ENCODE measurements around the gene ENTREP3.
"Not testable (repeated sequence)": the region's sequence is repeated elsewhere in the genome, so short reads cannot be mapped to it uniquely, and the experiment has no call there.

ENTREP3 gene

DNA sequence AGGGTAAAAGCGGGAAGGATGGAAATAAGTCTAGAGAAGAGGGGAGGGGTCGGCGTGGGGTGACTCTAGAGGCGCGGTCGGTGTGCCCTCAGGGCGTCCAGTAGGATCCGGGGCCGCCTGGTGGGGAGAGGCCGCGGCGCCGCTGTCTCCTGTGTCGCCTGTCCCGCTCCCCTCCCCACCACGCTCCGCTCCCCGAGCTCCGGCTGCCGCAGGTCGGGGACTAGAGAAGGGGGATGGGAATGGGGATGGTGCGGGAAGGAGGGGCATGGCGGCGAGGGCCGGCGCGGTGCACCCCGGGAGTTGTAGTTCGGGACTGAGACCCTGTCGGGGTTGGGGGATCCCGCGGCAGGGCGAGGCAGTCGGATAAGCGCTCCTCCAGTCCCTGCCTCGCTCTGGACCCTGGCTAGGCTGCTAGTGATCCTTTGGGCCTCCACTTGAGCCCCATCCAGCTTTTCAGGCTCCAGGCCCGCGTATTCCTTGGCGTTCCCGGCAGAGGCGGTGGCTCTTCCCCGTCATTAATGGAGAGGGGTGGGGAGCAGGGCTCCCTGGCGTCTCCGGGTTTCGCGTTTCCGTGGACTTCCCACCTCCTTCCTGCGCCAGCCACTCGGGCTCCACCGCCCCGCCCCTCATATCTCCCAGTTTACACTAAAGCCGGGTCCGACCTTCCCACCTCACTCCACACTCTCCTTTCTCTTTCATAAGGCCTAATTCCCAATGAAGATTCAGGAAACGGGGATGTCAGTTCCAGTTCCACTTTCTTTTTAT lies at the start of gene ENTREP3:
ENTREP3 (minus strand) TSS at position 241 of the 765 bp plus-strand sequence. CDS start 606 bp downstream, outside the sequence.
- Mint-ChIP-seq H3K36me3 (peaks cover 8% of the 10 kb centered on the region), H3K9me3 (ENCODE audit: low read depth) (no peaks in the 10 kb centered on the region), H3K4me3 (peak within 1 kb of the TSS; percentile 87), H3K4me1 (ENCODE audit: low read depth) (peaks cover 33% of the 10 kb centered on the region), H3K27me3 (no peaks in the 10 kb centered on the region), H3K27ac (peak within 1 kb of the TSS; percentile 73)

DNA sequence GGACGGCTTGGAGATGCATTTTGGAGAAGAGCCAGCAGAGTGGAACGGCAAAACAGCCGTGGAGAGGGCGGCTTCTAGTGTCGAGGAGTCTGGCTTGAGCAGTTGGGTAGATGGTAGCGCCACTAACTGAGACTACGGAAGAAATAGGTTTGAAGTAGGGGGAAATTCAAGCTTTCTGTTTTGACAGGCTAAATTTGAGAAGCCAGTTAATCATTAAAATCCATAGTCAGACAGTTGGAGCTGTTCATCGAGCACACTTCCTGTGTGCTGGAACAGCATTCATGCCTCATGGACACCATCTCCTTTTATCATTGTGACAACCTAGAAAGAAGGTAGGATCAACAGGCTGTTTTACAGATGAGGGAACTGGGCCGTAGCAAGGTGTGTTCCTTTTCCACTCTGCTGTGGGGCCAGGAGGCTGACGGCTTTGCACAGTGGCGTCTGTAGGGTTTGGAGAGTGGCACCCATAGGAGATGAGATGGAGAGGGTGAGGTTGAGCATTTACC lies 49.3 kb upstream of the ENTREP3 start:
- H3K36me3 Mint-ChIP-seq = no peaks in the 10 kb centered on the region
- no peak overlapping the region for H3K27ac Mint-ChIP-seq
- peaks cover 2% of the 10 kb centered on the region for H3K27me3 Mint-ChIP-seq
- peaks cover 11% of the 10 kb centered on the region for H3K4me1 Mint-ChIP-seq (ENCODE audit: low read depth)
- no peaks in the 10 kb centered on the region for H3K9me3 Mint-ChIP-seq (ENCODE audit: low read depth)
- H3K4me3 Mint-ChIP-seq = no peak overlapping the region

DNA sequence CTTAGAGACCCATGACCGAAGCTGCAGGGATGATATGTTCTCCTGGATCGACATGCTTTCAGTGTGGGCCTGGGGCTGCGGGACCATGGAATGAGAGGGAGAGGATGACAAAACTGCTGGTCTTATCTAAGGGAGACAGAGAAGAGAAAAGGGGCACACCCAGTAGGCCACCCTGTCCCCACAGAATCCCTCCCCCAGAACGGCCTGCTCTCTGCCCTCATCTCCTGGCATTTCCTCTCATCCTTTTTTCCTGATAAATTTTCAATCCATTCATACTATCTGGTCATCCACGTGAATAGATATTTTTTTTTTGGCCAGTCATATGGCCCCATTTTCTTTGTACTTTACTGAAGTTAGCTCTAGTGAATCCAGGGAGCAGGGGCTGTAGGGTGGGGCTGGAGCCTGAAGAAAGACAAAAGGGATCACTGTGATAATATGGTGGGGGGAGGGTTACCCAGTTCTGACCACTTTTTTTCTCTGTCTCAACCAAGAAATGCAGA lies 46.1 kb upstream of the ENTREP3 start, which contains the start of gene PKLR:
PKLR (minus strand) TSS at position 97 of the 500 bp plus-strand sequence; CDS start at position 54, 43 bp downstream.
- Mint-ChIP-seq H3K27me3 (peaks cover 7% of the 10 kb centered on the region), H3K9me3 (ENCODE audit: low read depth) (no peaks in the 10 kb centered on the region), H3K36me3 (no peaks in the 10 kb centered on the region), H3K4me1 (ENCODE audit: low read depth) (no peaks in the 10 kb centered on the region), H3K4me3 (no peak within 1 kb of the TSS), H3K27ac (peak within 1 kb of the TSS; percentile 58)

- H3K27ac Mint-ChIP-seq = no peak overlapping the region
- no peak overlapping the region for H3K4me3 Mint-ChIP-seq
Observed at GRCh38 chr1:155300553-155301329, 45.5 kb upstream of the ENTREP3 start.

GRCh38 chr1:155300024-155300423 lies 44.7 kb upstream of the ENTREP3 start:
- no peak overlapping the region for H3K4me3 Mint-ChIP-seq
- peaks cover 10% of the 10 kb centered on the region for H3K27me3 Mint-ChIP-seq
- no peak overlapping the region for H3K27ac Mint-ChIP-seq
- H3K9me3 Mint-ChIP-seq (ENCODE audit: low read depth) = no peaks in the 10 kb centered on the region
- H3K36me3 Mint-ChIP-seq = no peaks in the 10 kb centered on the region
- H3K4me1 Mint-ChIP-seq (ENCODE audit: low read depth) = peaks cover 3% of the 10 kb centered on the region

More at GRCh38 chr1:155300553-155301329, 45.5 kb upstream of the ENTREP3 start:
- Mint-ChIP-seq H3K36me3 (no peaks in the 10 kb centered on the region), H3K9me3 (ENCODE audit: low read depth) (no peaks in the 10 kb centered on the region), H3K27me3 (peaks cover 7% of the 10 kb centered on the region), H3K4me1 (ENCODE audit: low read depth) (peaks cover under 1% of the 10 kb centered on the region)

GRCh38 chr1:155297384-155297783 lies 42.1 kb upstream of the ENTREP3 start:
- H3K9me3 Mint-ChIP-seq (ENCODE audit: low read depth) = no peaks in the 10 kb centered on the region
- no peak overlapping the region for H3K27ac Mint-ChIP-seq
- no peak overlapping the region for H3K4me3 Mint-ChIP-seq
- peaks cover 7% of the 10 kb centered on the region for H3K4me1 Mint-ChIP-seq (ENCODE audit: low read depth)
- peaks cover 19% of the 10 kb centered on the region for H3K27me3 Mint-ChIP-seq
- H3K36me3 Mint-ChIP-seq = no peaks in the 10 kb centered on the region

DNA sequence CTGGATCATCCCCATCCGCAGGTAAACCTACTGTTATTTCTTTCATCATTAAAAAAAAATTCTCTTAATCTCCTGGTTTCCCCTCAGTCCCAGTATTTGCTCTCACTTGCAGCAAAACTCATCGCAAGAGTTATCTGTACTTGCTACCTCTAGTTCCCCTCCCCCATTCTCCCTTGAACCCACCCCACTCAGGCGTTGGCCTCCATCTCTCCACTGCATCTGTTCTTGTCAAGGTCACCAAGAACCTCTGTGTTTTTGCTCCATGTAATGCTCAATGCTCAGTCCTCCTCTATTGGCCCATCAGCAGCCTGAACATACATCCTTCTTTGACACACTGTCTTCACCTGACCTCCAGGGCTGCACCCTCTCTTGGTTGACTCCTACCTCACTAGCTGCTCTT lies 41.4 kb upstream of the ENTREP3 start:
- no peaks in the 10 kb centered on the region for H3K36me3 Mint-ChIP-seq
- H3K4me1 Mint-ChIP-seq (ENCODE audit: low read depth) = peaks cover 7% of the 10 kb centered on the region
- no peaks in the 10 kb centered on the region for H3K9me3 Mint-ChIP-seq (ENCODE audit: low read depth)
- H3K27ac Mint-ChIP-seq = no peak overlapping the region
- H3K4me3 Mint-ChIP-seq = no peak overlapping the region
- H3K27me3 Mint-ChIP-seq = peaks cover 19% of the 10 kb centered on the region

- Mint-ChIP-seq H3K27ac (no peak overlapping the region), H3K4me3 (no peak overlapping the region), H3K27me3 (peaks cover 17% of the 10 kb centered on the region), H3K4me1 (ENCODE audit: low read depth) (peaks cover 7% of the 10 kb centered on the region), H3K9me3 (ENCODE audit: low read depth) (no peaks in the 10 kb centered on the region), H3K36me3 (no peaks in the 10 kb centered on the region)
Observed at GRCh38 chr1:155295942-155296267, 40.6 kb upstream of the ENTREP3 start.

GRCh38 chr1:155295183-155295941 lies 40.1 kb upstream of the ENTREP3 start:
- no peak overlapping the region for H3K27ac Mint-ChIP-seq
- H3K4me3 Mint-ChIP-seq = no peak overlapping the region
- H3K4me1 Mint-ChIP-seq (ENCODE audit: low read depth) = peaks cover 7% of the 10 kb centered on the region
- H3K36me3 Mint-ChIP-seq = no peaks in the 10 kb centered on the region
- peaks cover 17% of the 10 kb centered on the region for H3K27me3 Mint-ChIP-seq
- H3K9me3 Mint-ChIP-seq (ENCODE audit: low read depth) = no peaks in the 10 kb centered on the region

DNA sequence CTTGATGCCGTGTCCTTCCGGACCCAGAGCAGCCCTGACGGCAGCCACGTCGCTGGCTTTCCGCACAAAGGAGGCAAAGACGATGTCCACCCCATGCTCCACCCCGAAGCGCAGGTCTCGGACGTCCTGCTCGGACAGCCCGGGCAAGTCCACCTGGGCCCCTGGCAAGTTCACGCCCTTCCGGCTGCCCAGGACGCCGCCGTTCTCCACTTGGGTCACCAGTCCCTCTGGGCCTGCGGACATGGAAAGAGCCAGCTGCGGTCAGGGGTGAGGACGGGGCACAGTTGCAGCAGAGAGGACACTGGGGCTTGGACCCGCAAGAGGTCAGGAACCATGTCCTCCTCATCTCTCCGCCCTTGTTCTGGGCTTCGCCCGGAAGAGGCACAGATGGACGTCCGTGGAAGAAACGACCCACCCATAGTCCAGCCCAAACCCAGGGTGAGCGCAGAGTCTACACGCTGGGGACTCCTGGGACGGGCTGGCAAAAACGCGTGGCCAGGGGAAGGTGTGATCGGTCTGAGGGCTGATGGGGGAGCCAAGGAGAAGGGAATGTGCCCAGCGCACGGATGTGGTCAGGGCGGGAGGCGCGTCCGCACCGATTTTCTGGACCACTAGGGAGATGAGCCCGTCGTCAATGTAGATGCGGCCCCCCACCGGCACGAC lies 39.4 kb upstream of the ENTREP3 start:
- H3K4me1 Mint-ChIP-seq (ENCODE audit: low read depth) = peaks cover 7% of the 10 kb centered on the region
- H3K9me3 Mint-ChIP-seq (ENCODE audit: low read depth) = no peaks in the 10 kb centered on the region
- peaks cover 17% of the 10 kb centered on the region for H3K27me3 Mint-ChIP-seq
- H3K27ac Mint-ChIP-seq = no peak overlapping the region
- no peak overlapping the region for H3K4me3 Mint-ChIP-seq
- no peaks in the 10 kb centered on the region for H3K36me3 Mint-ChIP-seq

GRCh38 chr1:155293086-155293749 lies 37.9 kb upstream of the ENTREP3 start:
- Mint-ChIP-seq H3K9me3 (ENCODE audit: low read depth) (no peaks in the 10 kb centered on the region), H3K36me3 (no peaks in the 10 kb centered on the region), H3K27me3 (peaks cover 17% of the 10 kb centered on the region), H3K27ac (no peak overlapping the region), H3K4me3 (no peak overlapping the region), H3K4me1 (ENCODE audit: low read depth) (peaks cover 7% of the 10 kb centered on the region)

GRCh38 chr1:155291006-155291405 lies 35.7 kb upstream of the ENTREP3 start:
- not testable (repeated sequence) for H3K4me1 Mint-ChIP-seq (ENCODE audit: low read depth); H3K27ac Mint-ChIP-seq; H3K9me3 Mint-ChIP-seq (ENCODE audit: low read depth); H3K36me3 Mint-ChIP-seq; H3K4me3 Mint-ChIP-seq
- peaks cover 12% of the 10 kb centered on the region for H3K27me3 Mint-ChIP-seq

- H3K36me3 Mint-ChIP-seq = no peaks in the 10 kb centered on the region
- H3K9me3 Mint-ChIP-seq (ENCODE audit: low read depth) = no peaks in the 10 kb centered on the region
- H3K4me1 Mint-ChIP-seq (ENCODE audit: low read depth) = no peaks in the 10 kb centered on the region
- H3K27ac Mint-ChIP-seq = no peak overlapping the region
- H3K27me3 Mint-ChIP-seq = no peaks in the 10 kb centered on the region
- no peak overlapping the region for H3K4me3 Mint-ChIP-seq
Observed at GRCh38 chr1:155287987-155288543, 32.8 kb upstream of the ENTREP3 start.

Data from activated naive CD8-positive, alpha-beta T cell (primary cell).